ENCODE data around the gene P2RY6. TPM values are rescaled to one million over a fixed set of nuclear protein-coding genes. Genes with fewer than 3 reads are reported as not detected.

P2RY6 gene
- total RNA-seq, 2 experiments from 2014 or later = not detected

- ChIA-PET POLR2A (no interaction called here), CTCF (no interaction called here)
- H3K27me3 ChIP-seq (ENCODE audit: control insufficient read depth in 1 of 2, insufficient read depth in 2 of 2, low read length in 2 of 2) = no peaks in the 10 kb centered on the region
- no peaks in the 10 kb centered on the region for H3K4me1 Mint-ChIP-seq (ENCODE audit: low read depth)
- intact Hi-C loops (cut with DNase I, micrococcal nuclease) = no loop called here
- TF ChIP-seq CTCF (IDR thresholded peaks at IDR 0.05) = no peak
- H3K4me3 ChIP-seq (ENCODE audit: low read length) = no peak overlapping the region
- DNase-seq (no peak), ATAC-seq (ENCODE audit: poor library complexity) (no peak)
- no peaks in the 10 kb centered on the region for H3K36me3 ChIP-seq (ENCODE audit: insufficient read depth, low read length)
- H3K9me3 Mint-ChIP-seq = no peaks in the 10 kb centered on the region
- H3K27ac Mint-ChIP-seq = no peak overlapping the region
- H3K27me3 Mint-ChIP-seq = no peaks in the 10 kb centered on the region
- no peak overlapping the region for H3K4me3 Mint-ChIP-seq
- H3K36me3 Mint-ChIP-seq (ENCODE audit: low read depth) = no peaks in the 10 kb centered on the region
- H3K4me1 ChIP-seq (ENCODE audit: insufficient read depth, low read length) = peaks cover 3% of the 10 kb centered on the region
- no peak overlapping the region for H3K27ac ChIP-seq (ENCODE audit: low read depth in 1 of 2, low read length in 2 of 2)
- no peaks in the 10 kb centered on the region for H3K9me3 ChIP-seq (ENCODE audit: control insufficient read depth in 1 of 2, insufficient read depth in 1 of 2, low read length in 2 of 2)
These were observed 74.9 kb downstream of the P2RY6 start for GRCh38 chr11:73347067-73347466.

Other genes with a start within 250 kb of the P2RY6 start
- gene FCHSD2, start 130.0 kb upstream of the P2RY6 start, total RNA-seq = 10 to 100 TPM; 48.6 to 50.7 TPM
- gene P2RY2, start 54.1 kb upstream of the P2RY6 start, total RNA-seq = not detected
- not detected for gene ARHGEF17, start 35.9 kb downstream of the P2RY6 start, total RNA-seq
- gene RELT, start 104.1 kb downstream of the P2RY6 start, total RNA-seq = 100 to 1,000 TPM; 107 to 114 TPM